ENCODE measurements around the gene SRCAP.

The SRCAP gene

GRCh38 chr16:30787613-30788378, 88.8 kb downstream of the SRCAP start:
- DNase-seq (ENCODE audit: low read depth in 2 of 2, low spot score in 1 of 2) = no peak
